Left hindlimb (tissue), 1 donor: ENCODE data around the gene SAXO2.
"Not testable (repeated sequence)": the region's sequence is repeated elsewhere in the genome, so short reads cannot be mapped to it uniquely, and the experiment has no call there.

Source experiments
- DNase-seq: peaks from one replicate; pipeline ENCODE4 v3.0.0-alpha.2; 2018

The SAXO2 gene

DNA sequence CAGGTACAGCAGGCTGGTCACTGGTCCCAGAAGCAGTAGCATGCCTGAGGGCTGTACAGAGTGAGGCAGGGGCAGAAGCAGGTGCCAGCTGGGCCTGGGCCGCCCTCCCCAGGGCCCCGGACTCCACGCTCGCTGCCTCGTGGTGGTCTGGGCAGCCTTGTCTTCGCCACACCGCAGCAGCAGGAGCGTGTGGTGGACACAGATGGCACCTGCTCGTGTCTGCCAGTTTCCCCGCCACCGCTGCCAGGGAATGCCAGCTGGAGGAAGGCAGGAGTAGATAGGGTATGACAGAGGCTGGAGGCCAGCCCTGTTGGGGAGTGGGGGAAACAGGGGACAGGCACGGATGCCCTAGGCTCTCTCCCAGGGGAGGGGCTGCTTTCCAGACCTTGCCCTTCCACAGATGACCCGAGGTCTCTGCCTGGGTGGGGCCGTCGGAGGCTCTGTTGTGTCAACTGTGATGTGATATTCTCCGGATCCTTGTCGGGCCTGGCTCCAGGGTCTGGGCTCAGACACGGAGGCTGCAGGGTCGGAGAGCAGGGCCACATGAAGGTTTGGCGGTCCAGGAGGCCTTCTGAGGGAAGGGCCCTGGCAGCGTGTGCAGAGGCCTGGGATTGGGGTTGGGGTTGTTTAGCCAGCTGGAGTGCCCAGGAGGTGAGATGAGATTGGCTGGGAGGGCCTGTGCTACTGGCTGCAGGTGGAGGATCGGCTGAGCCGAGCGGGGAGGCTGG, 53.1 kb downstream of the SAXO2 start:
- no peak for DNase-seq

DNA sequence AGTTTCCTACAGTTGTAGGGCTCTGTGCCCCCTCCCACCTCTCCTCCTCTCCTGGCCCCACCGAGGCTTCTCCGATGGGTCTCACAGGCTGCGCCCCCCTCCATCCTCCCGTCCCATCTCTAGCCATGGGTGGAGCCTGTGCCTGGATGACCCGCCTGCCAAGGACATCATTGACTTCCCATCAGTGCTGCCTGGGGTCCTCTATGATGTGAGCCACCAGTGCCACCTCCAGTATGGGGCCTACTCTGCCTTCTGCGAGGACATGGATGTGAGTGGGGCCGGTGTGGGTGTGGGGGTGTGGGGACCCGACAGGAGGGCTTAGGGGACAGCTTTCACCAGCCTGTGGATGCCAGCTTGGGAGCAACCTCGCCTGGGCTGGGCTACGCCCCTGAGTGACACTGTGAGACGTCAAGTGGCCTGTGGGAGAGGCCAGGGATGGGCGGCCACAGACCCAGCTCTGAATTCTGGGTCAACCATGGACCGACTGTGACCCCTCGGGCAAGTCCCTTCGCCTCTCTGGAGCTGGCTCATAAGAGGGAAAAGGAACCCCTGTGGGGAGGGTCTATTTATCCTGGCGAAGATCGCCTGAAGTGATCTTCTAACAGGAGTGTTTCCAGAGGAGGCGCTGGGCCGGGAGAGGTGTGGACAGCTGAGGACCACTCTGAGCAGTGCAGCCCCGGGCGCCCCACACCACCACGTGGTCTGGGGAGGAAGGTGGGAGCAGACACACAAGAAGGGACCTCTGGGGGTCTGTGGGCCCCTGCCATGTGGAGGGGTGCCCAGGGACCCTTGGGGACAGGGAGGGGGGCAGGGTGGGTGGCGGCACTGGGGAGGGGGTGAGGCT, 53.9 kb downstream of the SAXO2 start:
- not testable (repeated sequence) for DNase-seq

DNA sequence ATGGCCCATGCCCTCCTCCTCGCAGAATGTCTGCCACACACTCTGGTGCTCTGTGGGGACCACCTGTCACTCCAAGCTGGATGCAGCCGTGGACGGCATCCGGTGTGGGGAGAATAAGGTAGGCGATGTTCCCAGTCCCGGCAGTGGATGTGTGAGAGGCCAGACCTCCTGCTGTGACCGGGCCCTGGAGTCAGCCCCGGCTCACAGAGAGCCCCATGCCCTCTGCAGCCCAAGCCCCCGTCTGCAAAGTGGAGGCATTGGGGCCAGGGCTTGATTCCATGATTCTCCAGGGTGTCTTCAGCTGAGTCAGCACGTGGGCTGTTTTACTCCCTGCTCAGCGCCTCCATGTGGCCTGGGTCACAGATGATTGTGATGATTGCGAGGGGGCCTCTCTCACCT, 54.5 kb downstream of the SAXO2 start:
- DNase-seq = no peak

DNA sequence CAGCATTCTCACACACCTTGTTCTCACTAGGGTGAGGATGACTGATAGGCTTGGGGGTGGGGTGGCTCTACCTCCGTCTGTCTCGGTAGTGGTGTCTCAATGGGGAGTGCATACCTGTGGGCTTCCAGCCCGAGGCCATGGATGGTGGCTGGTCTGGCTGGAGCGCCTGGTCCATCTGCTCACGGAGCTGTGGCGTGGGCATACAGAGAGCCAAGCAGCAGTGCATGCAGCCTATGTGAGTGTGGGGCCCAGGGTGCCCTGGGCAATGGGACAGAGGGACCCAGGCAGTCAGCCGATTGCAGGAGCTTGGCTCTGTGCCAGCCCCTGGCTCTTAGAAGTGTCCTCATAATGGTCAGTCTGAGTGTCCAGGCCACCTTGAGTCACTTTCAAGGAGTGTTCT, 54.9 kb downstream of the SAXO2 start:
- DNase-seq = not testable (repeated sequence)

DNA sequence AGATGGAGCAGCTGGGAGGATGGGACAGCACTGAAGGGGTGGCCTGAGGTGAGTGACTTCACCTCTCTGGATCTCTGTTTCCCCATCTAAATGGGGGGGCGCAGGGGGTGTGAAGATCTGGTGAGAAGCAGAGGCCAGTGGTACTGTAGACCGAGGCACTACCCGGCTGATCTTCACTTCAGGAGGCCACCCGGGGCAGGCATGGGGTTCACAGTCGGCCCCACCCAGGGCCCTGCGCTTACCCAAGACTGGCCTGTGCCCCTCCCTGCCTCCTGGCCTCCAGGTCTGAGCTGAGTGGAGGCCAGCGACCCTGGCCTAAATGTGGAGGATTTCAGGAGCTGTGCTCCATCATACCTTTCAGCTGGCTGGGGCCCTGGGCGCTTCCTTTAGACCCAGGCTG, 55.7 kb downstream of the SAXO2 start:
- not testable (repeated sequence) for DNase-seq

DNA sequence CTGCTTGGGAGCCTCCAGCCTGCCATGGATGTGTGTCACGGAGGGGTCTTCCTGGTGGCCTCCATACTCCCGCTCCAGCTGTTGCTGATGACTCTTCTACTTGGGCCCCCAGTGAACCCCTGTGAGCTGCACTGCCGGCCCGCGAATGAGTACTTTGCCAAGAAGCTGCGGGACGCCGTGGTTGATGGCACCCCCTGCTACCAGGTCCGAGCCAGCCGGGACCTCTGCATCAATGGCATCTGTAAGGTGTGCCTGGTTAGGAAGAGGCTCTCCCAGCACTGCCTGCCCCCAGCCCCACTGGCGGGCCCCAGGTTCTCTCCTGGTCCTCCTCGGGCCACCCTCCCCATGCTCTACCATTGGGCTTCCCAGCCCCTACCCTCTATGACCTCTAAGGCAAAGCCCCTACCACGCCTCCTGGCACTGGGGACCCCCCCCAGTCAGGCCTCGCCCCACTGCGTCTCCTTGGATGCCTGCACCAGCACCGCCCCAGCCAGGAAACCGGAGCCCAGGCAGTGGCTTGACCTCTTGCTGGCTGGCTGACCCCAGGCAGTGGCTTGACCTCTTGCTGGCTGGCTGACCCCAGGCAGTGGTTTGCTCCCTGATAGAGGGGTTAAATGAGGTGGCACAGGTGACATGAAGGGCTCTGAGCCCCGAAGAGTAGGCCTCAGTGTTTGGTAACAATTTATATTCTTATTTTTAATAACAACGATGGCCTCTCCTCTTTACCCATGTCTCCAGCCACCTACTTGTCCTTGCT, 57.1 kb downstream of the SAXO2 start:
- DNase-seq = not testable (repeated sequence)

DNA sequence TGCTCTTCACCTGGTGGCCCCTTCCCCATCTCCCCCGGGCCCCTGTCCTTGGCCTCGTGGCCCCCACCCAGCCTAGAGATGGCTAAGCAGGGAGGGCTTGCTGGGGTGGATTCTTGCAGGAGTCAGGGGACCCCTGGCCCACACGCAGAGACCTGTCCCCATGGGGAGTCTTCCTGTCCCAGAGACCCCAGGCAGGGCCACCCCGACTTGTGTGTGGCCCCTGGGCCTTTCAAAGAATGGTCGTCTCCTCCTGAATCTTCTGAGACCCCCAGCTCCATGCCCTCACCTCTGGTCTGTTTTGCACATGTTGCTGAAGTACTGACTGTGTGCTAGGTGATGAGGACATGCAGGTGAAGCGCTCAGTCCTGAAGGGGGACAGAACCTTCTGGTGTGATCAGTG, 58.2 kb downstream of the SAXO2 start:
- DNase-seq = not testable (repeated sequence)

DNA sequence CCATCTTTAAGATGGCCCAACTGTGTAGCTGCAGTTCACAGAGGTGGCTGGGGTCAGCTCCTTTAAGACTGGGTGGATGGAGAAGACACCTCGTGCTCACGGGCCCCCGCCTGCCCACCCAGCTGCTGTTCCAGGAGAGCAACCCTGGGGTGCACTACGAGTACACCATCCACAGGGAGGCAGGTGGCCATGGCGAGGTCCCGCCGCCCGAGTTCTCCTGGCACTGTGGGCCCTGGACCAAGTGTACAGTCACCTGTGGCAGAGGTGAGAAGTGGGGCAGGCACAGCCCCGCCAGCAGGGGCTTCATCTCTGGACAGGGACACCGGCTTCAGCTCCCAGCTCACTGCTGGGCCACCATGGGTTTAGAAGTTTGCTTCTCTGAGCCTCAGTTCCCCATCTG, 59.9 kb downstream of the SAXO2 start:
- not testable (repeated sequence) for DNase-seq

DNA sequence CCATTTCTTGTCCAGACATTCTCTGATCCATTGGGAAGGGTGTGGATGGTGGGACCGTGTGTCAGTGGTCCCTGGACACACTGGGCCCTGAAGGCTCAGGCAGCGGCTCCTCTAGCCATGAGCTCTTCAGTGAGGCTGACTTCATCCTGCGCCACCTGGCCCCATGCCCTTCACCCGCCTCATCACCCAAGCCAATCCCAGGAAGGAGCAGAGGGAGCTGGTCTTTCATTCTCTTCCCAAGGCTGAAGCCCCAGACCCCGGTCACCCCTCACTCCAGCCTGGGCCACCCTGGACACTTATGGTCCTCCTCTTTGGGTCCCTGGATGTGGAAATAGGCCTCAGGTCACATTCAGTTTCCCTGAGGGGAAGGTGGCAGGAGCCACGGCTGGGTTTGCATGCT, 62.2 kb downstream of the SAXO2 start:
- not testable (repeated sequence) for DNase-seq

DNA sequence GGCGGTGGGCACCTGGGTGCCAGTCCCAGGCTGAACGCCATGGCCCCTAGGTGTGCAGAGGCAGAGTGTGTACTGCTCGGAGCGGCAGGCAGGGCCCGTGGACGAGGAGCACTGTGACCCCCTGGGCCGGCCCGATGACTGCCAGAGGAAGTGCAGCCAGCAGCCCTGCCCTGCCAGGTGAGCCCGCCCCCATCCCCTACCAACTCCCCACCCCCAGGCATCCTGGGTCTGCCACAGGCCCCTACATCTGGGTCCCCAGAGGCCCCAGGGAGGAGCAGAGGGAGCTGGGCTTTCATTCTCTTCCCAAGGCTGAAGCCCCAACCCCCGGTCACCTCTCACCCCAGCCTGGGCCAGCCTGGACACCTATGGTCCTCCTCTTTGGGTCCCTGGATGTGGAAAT, 63.0 kb downstream of the SAXO2 start:
- not testable (repeated sequence) for DNase-seq

DNA sequence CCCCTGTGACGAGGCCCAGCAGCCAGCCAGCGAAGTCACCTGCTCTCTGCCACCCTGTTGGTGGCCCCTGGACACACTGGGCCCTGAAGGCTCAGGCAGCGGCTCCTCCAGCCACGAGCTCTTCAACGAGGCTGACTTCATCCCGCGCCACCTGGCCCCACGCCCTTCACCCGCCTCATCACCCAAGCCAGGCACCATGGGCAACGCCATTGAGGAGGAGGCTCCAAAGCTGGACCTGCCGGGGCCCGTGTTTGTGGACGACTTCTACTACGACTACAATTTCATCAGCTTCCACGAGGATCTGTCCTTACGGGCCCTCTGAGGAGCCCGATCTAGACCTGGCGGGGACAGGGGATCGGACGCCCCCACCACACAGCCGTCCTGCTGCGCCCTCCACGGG, 64.3 kb downstream of the SAXO2 start:
- not testable (repeated sequence) for DNase-seq

DNA sequence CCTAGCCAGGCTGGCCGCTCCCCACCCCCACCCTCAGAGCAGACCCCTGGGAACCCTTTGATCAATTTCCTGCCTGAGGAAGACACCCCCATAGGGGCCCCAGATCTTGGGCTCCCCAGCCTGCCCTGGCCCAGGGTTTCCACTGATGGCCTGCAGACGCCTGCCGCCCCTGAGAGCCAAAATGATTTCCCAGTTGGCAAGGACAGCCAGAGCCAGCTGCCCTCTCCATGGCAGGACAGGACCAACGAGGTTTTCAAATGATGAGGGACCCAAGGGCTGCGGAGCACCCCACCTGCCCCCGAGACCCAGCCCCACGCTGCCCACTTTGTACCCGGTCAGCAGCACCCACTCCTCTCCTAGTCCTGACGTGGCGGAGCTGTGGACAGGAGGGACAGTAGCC, 64.8 kb downstream of the SAXO2 start:
- not testable (repeated sequence) for DNase-seq

DNA sequence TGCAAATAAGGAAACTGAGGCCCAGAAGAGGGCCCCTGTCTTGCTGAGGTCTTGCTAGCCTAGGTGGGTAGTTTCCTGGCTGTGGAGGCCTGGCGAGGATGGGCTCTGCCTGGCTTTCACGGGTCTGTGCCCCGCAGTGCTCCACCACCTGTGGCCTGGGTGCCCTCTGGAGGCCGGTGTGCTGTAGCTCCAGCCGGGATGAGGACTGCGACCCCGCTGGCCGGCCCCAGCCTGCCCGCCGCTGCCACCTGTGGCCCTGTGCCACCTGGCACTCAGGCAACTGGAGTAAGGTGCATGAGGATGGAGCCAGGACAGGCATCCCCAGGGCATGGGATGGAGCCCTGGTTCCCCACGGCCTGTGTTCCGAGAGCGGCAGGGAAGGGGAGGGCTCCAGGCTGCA, 66.4 kb downstream of the SAXO2 start:
- DNase-seq = not testable (repeated sequence)

DNA sequence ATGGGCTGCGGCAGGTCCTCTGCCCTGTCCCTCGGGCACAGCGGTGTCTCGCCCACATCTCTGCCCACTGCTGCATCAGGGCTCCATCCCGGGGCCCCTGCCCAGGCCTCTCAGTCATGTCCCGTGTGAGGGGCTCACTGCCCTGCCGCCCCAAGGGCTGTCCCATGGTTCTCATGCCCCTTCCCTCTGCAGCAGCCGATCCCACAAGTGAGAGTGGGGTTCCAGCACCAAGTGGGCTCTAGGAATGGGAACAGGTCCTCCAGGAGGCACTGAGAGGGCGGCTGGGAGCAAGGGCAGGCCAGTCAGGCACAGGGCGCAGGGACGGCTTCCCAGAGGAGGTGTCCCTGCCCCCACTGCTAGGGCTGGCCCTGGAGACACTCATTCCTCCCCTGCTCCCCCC, 68.3 kb downstream of the SAXO2 start:
- not testable (repeated sequence) for DNase-seq

DNA sequence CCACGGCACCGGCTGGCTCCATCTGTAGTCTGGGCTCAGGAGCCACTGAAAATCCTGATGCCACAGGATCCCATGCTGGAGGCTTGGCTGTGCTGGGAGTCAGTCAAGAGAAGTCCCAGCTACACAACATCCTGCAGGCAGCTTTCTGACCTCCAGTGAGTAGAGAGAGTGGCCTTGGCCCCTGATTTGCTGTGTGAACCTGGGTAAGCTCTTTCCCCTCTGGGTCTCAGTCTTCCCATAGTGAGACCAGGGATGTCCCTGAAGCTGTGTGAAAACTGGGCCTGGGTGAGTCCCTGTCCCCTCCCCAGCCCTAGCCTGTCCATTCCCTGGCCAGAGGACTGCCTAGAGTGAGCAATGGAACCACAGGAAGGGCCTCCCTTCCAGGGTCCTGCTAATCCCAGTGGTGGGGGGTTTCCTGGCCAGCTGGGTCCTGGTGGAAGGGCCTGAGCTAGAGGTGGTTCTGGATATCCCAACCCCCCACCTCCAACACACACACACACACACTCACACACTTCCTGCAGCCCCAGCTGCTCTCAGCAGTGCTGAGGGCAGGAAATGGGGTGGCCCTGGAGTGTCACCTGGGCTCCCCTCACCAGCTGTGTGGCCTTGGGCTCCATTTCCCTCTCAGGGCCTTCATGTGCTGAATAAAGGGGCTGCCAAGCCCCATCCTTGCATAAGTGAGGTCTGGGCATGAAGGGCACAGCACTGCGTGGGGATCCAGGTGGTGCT, 69.1 kb downstream of the SAXO2 start:
- not testable (repeated sequence) for DNase-seq

DNA sequence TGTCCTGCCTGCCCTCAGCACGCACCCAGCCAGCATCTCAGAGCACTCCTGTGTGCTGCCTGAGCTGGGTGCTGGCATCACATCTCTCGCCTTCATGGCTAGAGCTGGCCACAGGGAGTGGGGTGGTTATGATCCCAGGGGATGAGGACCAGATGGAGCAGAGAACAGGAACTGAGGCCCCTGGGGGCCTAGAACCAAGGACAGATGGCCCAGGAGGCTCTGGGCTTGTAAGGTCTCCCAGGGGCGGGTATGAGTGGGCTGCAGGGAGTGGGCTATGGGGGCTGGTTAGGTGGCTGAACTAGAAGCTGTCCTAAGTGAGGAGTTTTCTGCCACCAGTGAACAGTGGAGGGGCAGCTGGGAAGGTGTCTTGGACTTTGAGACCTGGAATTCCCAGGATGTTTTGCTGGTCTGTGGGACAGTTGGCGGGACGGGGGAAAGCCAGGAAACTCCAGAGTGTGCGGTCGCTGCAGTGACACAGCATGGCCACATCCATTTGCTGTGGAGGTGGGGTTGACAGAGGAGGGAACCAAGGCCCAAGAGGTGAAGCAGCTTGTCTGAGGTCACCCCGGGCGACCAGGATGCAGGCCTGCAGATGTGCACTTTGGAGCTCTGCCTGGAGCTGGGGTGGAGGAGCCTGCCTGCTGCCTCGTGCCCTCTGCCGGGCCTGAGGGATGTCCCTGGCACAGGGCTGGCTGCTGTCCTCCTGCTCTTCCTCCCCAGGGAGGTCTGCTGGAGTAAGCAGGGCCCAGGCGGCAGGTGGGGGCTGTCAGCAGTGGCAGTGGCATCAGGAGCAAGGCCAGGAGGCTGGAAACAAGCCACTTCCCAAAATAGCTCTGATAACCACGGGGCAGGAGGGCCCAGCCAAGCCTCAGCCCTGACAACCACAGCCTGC, 70.3 kb downstream of the SAXO2 start:
- DNase-seq = peak; percentile 30

DNA sequence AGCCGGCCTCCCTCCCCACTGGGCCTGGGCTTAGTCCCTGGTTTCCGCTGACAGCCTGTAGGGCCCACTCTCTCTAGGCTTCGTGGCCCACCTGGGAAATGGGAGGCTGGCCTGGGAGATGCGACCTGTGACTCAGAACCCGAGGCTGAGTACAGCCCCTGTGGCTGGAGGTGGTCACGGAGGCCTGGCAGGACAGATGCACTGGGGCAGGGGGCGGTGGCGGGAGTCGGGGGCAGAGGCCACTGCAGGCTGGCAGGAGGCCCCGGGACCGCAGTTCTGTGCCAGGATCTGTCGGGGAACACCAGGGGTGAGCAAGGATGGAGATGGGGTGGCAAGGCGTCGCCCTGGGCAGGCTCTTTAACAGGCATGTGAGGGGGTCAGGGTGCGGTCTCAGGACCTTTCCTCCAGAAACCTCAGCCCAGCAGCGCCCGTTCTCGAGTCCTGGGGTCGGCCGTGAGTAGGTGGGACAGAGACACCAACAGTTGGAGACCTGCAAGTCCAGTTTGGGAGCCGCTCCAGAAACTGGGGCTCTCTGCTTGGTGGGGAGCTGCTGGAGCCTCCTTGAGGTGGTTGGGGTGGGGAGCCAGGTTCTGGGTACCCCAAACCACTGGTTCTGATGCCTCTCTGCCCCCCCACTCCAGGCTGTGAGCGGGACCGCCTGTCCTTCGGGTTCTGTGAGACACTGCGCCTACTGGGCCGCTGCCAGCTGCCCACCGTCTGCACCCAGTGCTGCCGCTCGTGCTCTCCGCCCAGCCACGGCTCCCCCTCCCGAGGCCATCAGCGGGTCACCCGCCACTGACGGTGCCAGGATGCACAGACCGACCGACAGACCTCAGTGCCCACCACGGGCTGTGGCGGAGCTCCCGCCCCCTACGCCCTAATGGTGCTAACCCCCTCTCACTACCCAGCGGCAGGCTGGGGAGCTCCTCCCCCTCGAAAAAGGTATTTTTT, 71.3 kb downstream of the SAXO2 start:
- DNase-seq = not testable (repeated sequence)
